HG03354 (cell line): Measurements from ENCODE around the gene MSMP.

Experiments used
- ATAC-seq: cut with Tn5 transposase; IDR thresholded peaks from one replicate; pipeline ENCODE4 v1.9.1; 2021; ENCODE audit warnings: mild to moderate bottlenecking; ENCODE audit not compliant: unreplicated experiment, poor library complexity, severe bottlenecking

MSMP gene

GRCh38 chr9:35705836-35706430 lies 48.1 kb downstream of the MSMP start:
- ATAC-seq, result no peak

GRCh38 chr9:35705372-35705771 lies 48.7 kb downstream of the MSMP start:
- ATAC-seq, result no peak

- no peak for ATAC-seq
Observed at GRCh38 chr9:35703906-35704672, 50.0 kb downstream of the MSMP start.
